H1 (cell line): ENCODE measurements around the gene CFAP141. TPM values are rescaled to one million over a fixed set of nuclear protein-coding genes. Genes with fewer than 3 reads are reported as not detected.

ENCODE experiments used
- CTCF ChIA-PET: fragments of 300-600 bp; sonication (Branson Sonifier 250); formaldehyde crosslinking; loops from one replicate; lab custom pipeline; 2021; ENCODE audit not compliant: partially characterized antibody; lab: Charles Lee
- POLR2A ChIA-PET: fragments of 300-600 bp; sonication (Branson Sonifier 250); formaldehyde crosslinking; loops from one replicate; lab custom pipeline; 2021; ENCODE audit warnings: inconsistent platforms; ENCODE audit not compliant: partially characterized antibody; lab: Charles Lee
- DNase-seq, 2 experiments: peaks; one replicate each; pipeline versions ENCODE4 v3.0.0 to v3.0.0-alpha.2; 2010 to 2022; ENCODE audit warnings: low spot score in 2 of 2, low read depth in 1 of 2, mixed read lengths in 1 of 2
- FAIRE-seq: peaks from 2 replicates; lab custom pipeline; 2011; peaks lifted over from hg19 to GRCh38; lab: Jason Lieb, UNC
- H2AFZ ChIP-seq: 2 replicates; pipeline ENCODE4 v1.8.1; 2012; ENCODE audit warnings: low read length, inconsistent platforms
- H2AK5ac ChIP-seq: 2 replicates; pipeline ENCODE4 v1.6.1; 2013; ENCODE audit warnings: low read depth, low read length
- H2BK120ac ChIP-seq: replicated peaks from 2 replicates; pipeline ENCODE3; 2013; ENCODE audit warnings: low read depth, low read length, inconsistent platforms
- H2BK12ac ChIP-seq: 2 replicates; pipeline ENCODE4 v1.6.1; 2013; ENCODE audit warnings: low read depth, low read length
- H2BK15ac ChIP-seq: 2 replicates; pipeline ENCODE4 v1.6.1; 2013; ENCODE audit warnings: low read length
- H2BK20ac ChIP-seq: 2 replicates; pipeline ENCODE4 v1.6.1; 2013; ENCODE audit warnings: low read length
- H2BK5ac ChIP-seq: 2 replicates; pipeline ENCODE4 v1.6.1; 2013; ENCODE audit warnings: low read depth, low read length
- H3K14ac ChIP-seq: 2 replicates; pipeline ENCODE4 v1.6.1; 2013; ENCODE audit warnings: inconsistent platforms; ENCODE audit not compliant: insufficient read length
- H3K18ac ChIP-seq: 2 replicates; pipeline ENCODE4 v1.6.1; 2013; ENCODE audit warnings: low read length; ENCODE audit errors: extremely low read depth
- H3K23ac ChIP-seq: 2 replicates; pipeline ENCODE4 v1.6.1; 2013; ENCODE audit warnings: inconsistent platforms; ENCODE audit not compliant: insufficient read length
- H3K23me2 ChIP-seq: 2 replicates; pipeline ENCODE4 v1.6.1; 2013; ENCODE audit warnings: low read depth, low read length
- H3K27ac ChIP-seq: 2 replicates; pipeline ENCODE4 v1.6.1; 2011; ENCODE audit warnings: low read depth, low read length, inconsistent platforms
- H3K27me3 ChIP-seq, 4 experiments: replicated peaks in 1 of 4; 1 replicate in 1 of 4; 2 replicates in 3 of 4; pipeline versions ENCODE4 v1.6.1 to v1.8.1; 2011 to 2013; ENCODE audit warnings: low read length in 3 of 4, mild to moderate bottlenecking in 3 of 4, inconsistent platforms in 2 of 4, mixed read lengths in 2 of 4, moderate library complexity in 1 of 4; ENCODE audit not compliant: control insufficient read depth in 3 of 4, insufficient read depth in 3 of 4; ENCODE audit errors: extremely low read depth in 1 of 4
- H3K36me3 ChIP-seq, 4 experiments: 2 replicates each; pipeline versions ENCODE4 v1.6.1 to v1.8.1; 2011 to 2013; ENCODE audit warnings: mild to moderate bottlenecking in 4 of 4, low read length in 3 of 4, moderate library complexity in 2 of 4, control low read depth in 1 of 4, inconsistent platforms in 1 of 4; ENCODE audit not compliant: insufficient read depth in 4 of 4, control insufficient read depth in 2 of 4
- H3K4ac ChIP-seq: replicated peaks from 2 replicates; pipeline ENCODE3; 2013; ENCODE audit warnings: low read length, low read depth, mixed read lengths, inconsistent platforms; ENCODE audit not compliant: insufficient read length
- H3K4me1 ChIP-seq, 4 experiments: replicated peaks in 1 of 4; 1 replicate in 1 of 4; 2 replicates in 3 of 4; pipeline versions ENCODE4 v1.6.1 to v1.8.1; 2011 to 2013; ENCODE audit warnings: low read length in 3 of 4, inconsistent platforms in 2 of 4, mixed read lengths in 1 of 4; ENCODE audit not compliant: insufficient read depth in 4 of 4, control insufficient read depth in 3 of 4
- H3K4me2 ChIP-seq, 2 experiments: 2 replicates each; pipeline versions ENCODE4 v1.6.1 to v1.8.1; 2011 to 2013; ENCODE audit warnings: low read depth in 2 of 2, low read length in 2 of 2, control low read depth in 1 of 2, inconsistent platforms in 1 of 2, mild to moderate bottlenecking in 1 of 2; ENCODE audit not compliant: insufficient read depth in 1 of 2
- H3K4me3 ChIP-seq, 4 experiments: fragments of 200-600, 300-600 bp in 1 of 4; sonication (generic), shearing (Covaris generic), sonication (Bioruptor Twin) in 1 of 4; 2 replicates each; pipeline versions ENCODE4 v1.5.1 to v1.8.1; 2011 to 2016; ENCODE audit warnings: low read length in 4 of 4, low read depth in 3 of 4, control low read depth in 2 of 4, inconsistent platforms in 2 of 4, mild to moderate bottlenecking in 2 of 4, mixed read lengths in 1 of 4, moderate library complexity in 1 of 4; ENCODE audit not compliant: insufficient read depth in 2 of 4; ENCODE audit errors: extremely low read depth in 1 of 4
- H3K56ac ChIP-seq: replicated peaks from 2 replicates; pipeline ENCODE3; 2013; ENCODE audit warnings: low read depth, mild to moderate bottlenecking, mixed read lengths, low read length, inconsistent platforms; ENCODE audit not compliant: insufficient read length
- H3K79me1 ChIP-seq: 2 replicates; pipeline ENCODE4 v1.6.1; 2013; ENCODE audit warnings: low read depth, low read length, control low read depth
- H3K79me2 ChIP-seq, 2 experiments: 2 replicates each; pipeline versions ENCODE4 v1.6.1 to v1.8.1; 2012 to 2013; ENCODE audit warnings: low read length in 2 of 2, mild to moderate bottlenecking in 2 of 2, inconsistent platforms in 1 of 2; ENCODE audit not compliant: insufficient read depth in 2 of 2, control insufficient read depth in 1 of 2
- H3K9ac ChIP-seq, 4 experiments: replicated peaks in 1 of 4; 1 replicate in 1 of 4; 2 replicates in 3 of 4; pipeline versions ENCODE4 v1.6.1 to v1.8.1; 2011 to 2013; ENCODE audit warnings: low read depth in 3 of 4, low read length in 3 of 4, control low read depth in 2 of 4, mild to moderate bottlenecking in 2 of 4, moderate library complexity in 2 of 4, inconsistent platforms in 1 of 4; ENCODE audit errors: extremely low read depth in 1 of 4
- H3K9me3 ChIP-seq, 2 experiments: 2 replicates each; pipeline versions ENCODE4 v1.6.1 to v1.8.1; 2012 to 2013; ENCODE audit warnings: mild to moderate bottlenecking in 2 of 2, moderate library complexity in 2 of 2, control low read depth in 1 of 2, inconsistent platforms in 1 of 2, low read depth in 1 of 2, low read length in 1 of 2, mixed read lengths in 1 of 2; ENCODE audit not compliant: insufficient read depth in 2 of 2
- H4K20me1 ChIP-seq, 2 experiments: replicated peaks in 1 of 2; 2 replicates each; pipeline versions ENCODE3 to v1.8.1; 2011 to 2013; ENCODE audit warnings: inconsistent platforms in 2 of 2, low read length in 2 of 2, mild to moderate bottlenecking in 1 of 2; ENCODE audit not compliant: insufficient read depth in 2 of 2, control insufficient read depth in 1 of 2
- H4K5ac ChIP-seq: 2 replicates; pipeline ENCODE4 v1.6.1; 2013; ENCODE audit warnings: low read length, low read depth, mixed read lengths, inconsistent platforms; ENCODE audit not compliant: insufficient read length
- H4K8ac ChIP-seq: 2 replicates; pipeline ENCODE4 v1.8.0; 2013; ENCODE audit warnings: mild to moderate bottlenecking, moderate library complexity, low read length, inconsistent platforms; ENCODE audit not compliant: insufficient read depth; ENCODE audit errors: extremely low read depth
- H4K91ac ChIP-seq: replicated peaks from 2 replicates; pipeline ENCODE3; 2013; ENCODE audit warnings: low read length, mixed read lengths, inconsistent platforms; ENCODE audit not compliant: insufficient read length
- BACH1 ChIP-seq: IDR thresholded peaks from 2 replicates; pipeline ENCODE4 v1.6.1; 2012; ENCODE audit warnings: low read length, improper control_type of control experiment
- BRCA1 ChIP-seq: IDR thresholded peaks from 2 replicates; pipeline ENCODE4 v1.6.1; 2012; ENCODE audit warnings: low read depth, low read length, improper control_type of control experiment
- CBX8 ChIP-seq: fragments of 300-800, 300-1000 bp; sonication (generic); IDR thresholded peaks from 2 replicates; pipeline ENCODE4 v1.7.1; 2016; ENCODE audit warnings: low read depth, low read length, borderline replicate concordance
- CEBPB ChIP-seq: IDR thresholded peaks from 2 replicates; pipeline ENCODE4 v1.6.1; 2012; ENCODE audit warnings: low read depth, low read length
- CHD2 ChIP-seq: IDR thresholded peaks from 2 replicates; pipeline ENCODE4 v1.6.1; 2012; ENCODE audit warnings: low read length, improper control_type of control experiment
- CTBP2 ChIP-seq: IDR thresholded peaks from 2 replicates; pipeline ENCODE4 v1.7.0; 2011; ENCODE audit warnings: borderline replicate concordance, mild to moderate bottlenecking, moderate library complexity, mixed read lengths, low read length; ENCODE audit not compliant: insufficient read depth, insufficient read length
- EGR1 ChIP-seq: IDR thresholded peaks from 2 replicates; pipeline ENCODE4 v1.6.1; 2011; ENCODE audit warnings: low read depth, low read length, borderline replicate concordance
- HDAC6 ChIP-seq: IDR thresholded peaks from one replicate; pipeline ENCODE4 v1.7.1; 2012; ENCODE audit warnings: low read depth, mild to moderate bottlenecking, inconsistent platforms, low read length, moderate library complexity
- NANOG ChIP-seq: IDR thresholded peaks from 2 replicates; pipeline ENCODE4 v1.6.1; 2011; ENCODE audit warnings: low read length, low read depth, mild to moderate bottlenecking, inconsistent platforms; ENCODE audit not compliant: insufficient read depth, poor library complexity, severe bottlenecking
- RAD21 ChIP-seq, 2 experiments: IDR thresholded peaks in 1 of 2; conservative IDR thresholded peaks in 1 of 2; 2 replicates each; pipeline ENCODE4 v1.6.1; 2011; ENCODE audit warnings: low read depth in 2 of 2, low read length in 2 of 2, improper control_type of control experiment in 1 of 2, inconsistent platforms in 1 of 2, mild to moderate bottlenecking in 1 of 2, moderate library complexity in 1 of 2
- RBBP5 ChIP-seq: IDR thresholded peaks from 2 replicates; pipeline ENCODE4 v1.7.1; 2012; ENCODE audit warnings: low read depth, mild to moderate bottlenecking, inconsistent platforms, low read length, moderate library complexity, borderline replicate concordance
- SIRT6 ChIP-seq: IDR thresholded peaks from one replicate; pipeline ENCODE4 v1.7.1; 2012; ENCODE audit warnings: low read length, inconsistent platforms
- SP2 ChIP-seq: IDR thresholded peaks from 2 replicates; pipeline ENCODE4 v1.6.1; 2012; ENCODE audit warnings: mild to moderate bottlenecking, low read length, inconsistent platforms
- TBP ChIP-seq: IDR thresholded peaks from 2 replicates; pipeline ENCODE4 v1.6.1; 2011; ENCODE audit warnings: low read depth, low read length, improper control_type of control experiment
- WGBS, 2 experiments: shearing (Covaris generic) in 1 of 2; methylation state at CpG; one replicate each; pipeline versions ENCODE4 v1.1.6 to v1.1.7; 2013 to 2015; ENCODE audit warnings: low lambda C conversion rate in 2 of 2, mixed read lengths in 2 of 2, inconsistent platforms in 1 of 2, low coverage in 1 of 2, missing lambda C conversion rate in 1 of 2; ENCODE audit not compliant: insufficient replicate concordance in 2 of 2, insufficient coverage in 1 of 2, insufficient read length in 1 of 2; ENCODE audit errors: extremely low coverage in 1 of 2, missing lambda C conversion rate in 1 of 2; 5-methylcytosine and 5-hydroxymethylcytosine counted together
- polyA plus RNA-seq, 7 experiments: library from polyadenylated mRNA; depleted of rRNA in 3 of 7; stranded (reverse) in 5 of 7; unstranded in 2 of 7; fragments of >200 nt in 5 of 7; fragments of 200-250 nt in 2 of 7; gene quantifications; 1 replicate in 5 of 7; 2 replicates in 1 of 7; 4 replicates in 1 of 7; pipeline versions ENCODE4 v1.2.1 to v1.2.3, GENCODE V29; 2011 to 2013; ENCODE audit warnings: missing spikeins in 2 of 7, mixed read lengths in 2 of 7
- total RNA-seq: library from RNA; stranded (reverse); fragmentation: NEBNext Ultra II Directional; extraction: Animal tissue kit (Norgen Biotek cat#: 25700); gene quantifications from 2 replicates; pipeline ENCODE4 v1.2.1, GENCODE V29; 2021
- TF ChIP-seq, protein P1 (sequence below): IDR thresholded peaks from 2 replicates; pipeline ENCODE4 v1.6.1; 2012; ENCODE audit warnings: inconsistent platforms

The CFAP141 gene
- total and polyA plus RNA-seq, 2 of the 8 experiments (the other 6 are each of a cell fraction or from before 2014, with no cell fraction given), result not detected

DNA sequence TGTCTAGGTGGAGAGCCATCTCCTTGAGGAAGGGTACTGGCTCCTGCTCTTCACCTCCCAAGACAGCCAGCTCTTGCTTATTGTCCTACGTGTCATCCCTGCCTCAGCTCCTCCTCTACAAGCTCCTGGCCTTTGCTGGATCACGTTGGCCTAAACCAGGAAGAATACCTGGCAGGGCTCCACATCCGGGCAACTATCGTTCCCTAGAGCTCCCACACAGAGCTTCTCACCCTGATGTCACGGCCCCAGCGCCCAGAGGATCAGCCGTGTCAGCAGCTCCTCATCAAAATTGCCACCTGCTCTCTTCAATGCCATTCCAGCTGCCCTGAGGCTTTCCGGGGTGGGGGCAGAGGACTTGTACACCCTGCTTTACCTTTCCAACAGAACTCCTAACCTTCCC, 12.3 kb downstream of the CFAP141 start:
- Histone ChIP-seq H4K91ac (no peak overlapping the region), H3K18ac (no peak overlapping the region), H3K27me3 (no peaks in the 10 kb centered on the region), H2BK5ac (no peak overlapping the region), H3K27ac (no peak overlapping the region), H3K4me2 (no peak overlapping the region), H2BK15ac (no peak overlapping the region), H3K4ac (no peak overlapping the region), H4K5ac (no peak overlapping the region), H2AK5ac (no peak overlapping the region), H3K4me3 (no peak overlapping the region), H4K20me1 (no peaks in the 10 kb centered on the region), H3K36me3 (no peaks in the 10 kb centered on the region), H2BK12ac (no peak overlapping the region), H3K14ac (no peak overlapping the region), H3K23ac (no peak overlapping the region), H4K8ac (no peak overlapping the region), H2AFZ (no peak overlapping the region), H3K56ac (no peak overlapping the region), H3K4me1 (no peaks in the 10 kb centered on the region), H2BK120ac (no peak overlapping the region), H2BK20ac (0 out of 2 replicates have a peak overlapping the region, but pooled peaks have one; percentile 10), H3K23me2 (peaks cover 2% of the 10 kb centered on the region; the same call in 1 of the 2 replicates), H3K9me3 (no peaks in the 10 kb centered on the region), H3K9ac (no peak overlapping the region), H3K79me2 (no peaks in the 10 kb centered on the region), H3K79me1 (no peaks in the 10 kb centered on the region)
- POLR2A ChIA-PET, result interaction anchor here (0.8 to 2.8 kb wide), 7 partner anchors 10 to 203 kb away, joined by 3 to 14 read pairs (median 4); partner anchors contain the start of genes RPS27 and UBAP2L
- CTCF ChIA-PET, result interaction anchor here (1.3 kb wide), 2 partner anchors 10 kb away, joined by 4 read pairs; no protein-coding TSS in a partner anchor
- WGBS, 2 experiments, result 86% methylated on average over 8 of the region's 8 CpGs; no CpG with 5 or more reads in 1 of the 2 experiments
- FAIRE-seq (no peak), DNase-seq (no peak)
- TF ChIP-seq HDAC6 (no peak), RAD21 (IDR thresholded peaks at IDR 0.05 in 1 of 2, conservative IDR thresholded peaks at IDR 0.05 in 1 of 2; ENCODE audit: low read depth in 2 of 2, low read length in 2 of 2) (no peak), CHD2 (no peak), CEBPB (no peak), NANOG (no peak), RBBP5 (no peak), BRCA1 (no peak), SP2 (no peak), TBP (no peak), SIRT6 (no peak), CTBP2 (no peak), CBX8 (no peak), BACH1 (no peak), EGR1 (no peak)
- TF ChIP-seq, protein P1, sequence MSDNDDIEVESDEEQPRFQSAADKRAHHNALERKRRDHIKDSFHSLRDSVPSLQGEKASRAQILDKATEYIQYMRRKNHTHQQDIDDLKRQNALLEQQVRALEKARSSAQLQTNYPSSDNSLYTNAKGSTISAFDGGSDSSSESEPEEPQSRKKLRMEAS, result no peak
